GM12874 (cell line): ENCODE data around the gene SRGAP3.
A peak's percentile ranks its signal among the peaks of the same experiment; 100 is the strongest.

ENCODE experiments used
- CTCF ChIP-seq: IDR thresholded peaks from 2 replicates; pipeline ENCODE4 v1.5.1; 2011; ENCODE audit warnings: low read depth, mild to moderate bottlenecking, control low read depth, low read length, moderate library complexity; ENCODE audit not compliant: insufficient read depth

The SRGAP3 gene

DNA sequence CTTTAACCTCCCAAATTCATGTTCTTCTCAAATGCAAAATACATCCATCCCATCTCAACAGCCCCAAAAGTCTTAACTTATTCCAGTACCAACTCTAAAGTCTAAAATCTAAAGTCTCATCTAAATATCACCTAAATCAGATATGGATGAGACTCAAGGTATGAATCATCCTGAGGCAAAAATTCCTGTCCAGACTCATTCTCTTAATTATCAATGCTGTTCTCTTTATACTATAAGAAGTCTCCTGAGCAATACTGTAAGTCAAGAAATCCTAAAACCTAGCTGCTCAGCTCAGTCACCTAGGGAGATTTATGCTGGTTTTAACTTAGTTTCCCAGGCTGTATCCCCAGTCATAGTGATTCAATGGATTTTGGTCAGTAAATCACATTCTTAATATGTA is 297.3 kb downstream of the SRGAP3 start:
- no peak for TF ChIP-seq CTCF

- no peak for TF ChIP-seq CTCF
Observed at GRCh38 chr3:8945890-8946600, 303.4 kb downstream of the SRGAP3 start.

DNA sequence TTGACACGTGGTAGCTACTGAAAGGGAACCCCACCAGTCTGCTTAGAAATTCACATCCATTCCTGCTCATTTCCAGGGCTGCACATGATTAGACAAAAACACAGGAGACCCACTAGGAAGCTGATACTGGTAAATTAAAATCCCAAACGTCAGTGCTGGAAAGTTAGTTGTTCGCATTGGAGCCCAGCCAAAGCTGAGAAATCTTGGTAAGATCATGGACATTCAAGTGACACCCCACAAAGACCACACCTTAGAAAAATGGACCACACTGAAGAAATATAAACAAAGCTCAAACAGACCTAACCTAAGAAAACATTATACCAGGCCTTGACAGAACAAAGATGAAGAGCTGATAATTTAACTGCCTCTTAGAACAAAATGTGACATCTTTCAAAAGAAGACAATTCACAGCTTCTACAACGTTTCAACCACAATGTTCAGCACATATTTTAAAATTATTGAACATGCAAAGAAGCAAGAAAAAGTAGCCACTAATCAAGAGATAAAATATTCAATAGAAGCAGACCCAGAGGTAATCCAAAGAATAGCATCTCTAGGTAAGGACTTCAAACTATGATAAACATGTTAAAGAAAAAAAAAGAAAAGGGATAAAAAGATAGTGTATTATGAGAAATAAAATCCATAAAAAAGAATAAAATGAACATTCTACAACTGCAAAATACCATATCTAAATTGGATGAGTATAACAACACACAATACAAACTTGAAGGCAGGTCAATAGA is 306.5 kb downstream of the SRGAP3 start:
- TF ChIP-seq CTCF, result no peak

DNA sequence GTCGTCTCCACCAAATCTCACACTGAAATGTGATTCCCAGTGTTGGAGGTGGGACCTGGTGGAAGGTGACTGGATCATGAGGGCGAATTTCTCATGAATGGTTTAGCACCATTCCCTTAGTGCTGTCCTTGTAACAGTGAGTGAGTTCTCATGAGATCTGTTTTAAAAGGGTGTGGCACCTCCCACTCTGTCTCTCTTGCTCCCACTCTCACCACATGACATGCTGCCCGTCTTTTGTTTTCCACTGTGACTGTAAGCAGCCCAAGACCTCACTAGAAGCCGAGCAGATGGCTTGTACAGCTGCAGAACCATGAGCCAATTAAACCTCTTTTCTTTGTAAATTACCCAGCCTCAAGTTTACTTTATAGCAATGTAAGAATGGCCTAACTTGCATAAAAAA is 307.3 kb downstream of the SRGAP3 start:
- no peak for TF ChIP-seq CTCF

DNA sequence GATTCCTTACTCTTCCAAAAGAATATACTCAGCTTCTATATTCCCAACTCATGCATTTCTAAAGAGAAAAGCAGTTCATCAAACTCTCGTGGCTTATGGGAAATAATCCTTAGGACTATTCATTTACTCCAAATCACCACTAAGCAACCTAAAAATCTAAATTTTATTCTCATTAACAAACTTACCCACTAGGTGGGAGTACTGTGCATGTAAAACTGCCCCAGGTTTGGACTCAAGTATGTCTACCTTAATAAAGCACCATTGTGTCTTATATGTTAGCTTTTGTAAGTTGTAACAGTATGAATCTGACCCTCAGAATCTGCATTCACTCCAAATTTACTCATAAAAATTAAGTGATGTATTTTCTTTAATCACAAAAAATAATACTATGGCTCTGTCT is 311.4 kb downstream of the SRGAP3 start:
- peak; percentile 22; the same call in 1 of the 2 replicates for TF ChIP-seq CTCF

DNA sequence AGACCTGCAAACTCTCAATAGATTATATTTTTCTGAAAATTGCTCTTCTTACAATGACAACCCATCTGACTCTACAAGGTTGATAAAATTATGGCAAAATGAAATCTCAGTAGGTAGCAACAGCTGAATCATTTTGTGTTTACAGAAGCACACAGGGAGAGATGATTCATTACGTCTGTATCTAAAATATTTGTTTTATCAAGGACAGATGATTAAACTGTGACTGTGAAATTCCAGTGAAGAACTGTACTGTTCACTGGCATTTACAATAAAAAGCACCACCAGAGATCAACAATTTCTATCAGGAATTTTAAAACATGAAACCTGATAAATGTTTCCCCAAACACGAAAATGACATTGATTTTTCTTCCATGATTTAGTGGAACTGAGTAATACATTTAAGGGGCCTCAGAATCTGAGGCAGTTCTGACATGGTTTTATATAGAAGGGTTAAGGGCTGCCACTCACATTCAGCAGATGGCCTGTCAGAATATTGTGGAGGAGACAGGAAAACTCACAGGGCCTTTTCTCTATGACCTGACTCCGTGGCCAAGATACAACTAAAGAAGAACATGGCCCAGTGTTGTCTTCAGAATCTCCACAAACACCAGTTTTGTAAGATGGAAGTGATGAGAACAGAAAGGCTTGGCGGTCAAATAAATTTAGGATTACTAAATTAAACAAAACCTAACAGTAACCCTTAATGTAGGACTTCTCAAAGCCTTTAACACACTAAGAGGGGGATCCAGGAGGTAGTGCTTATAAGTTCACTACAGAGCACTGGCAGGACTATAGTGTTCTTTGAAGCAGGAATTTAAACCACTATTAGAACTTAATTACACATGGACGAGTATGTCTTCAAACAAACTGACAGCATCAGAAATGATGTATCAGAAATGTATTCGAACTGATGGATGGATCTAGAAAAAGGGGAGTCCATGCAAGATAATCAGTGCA is 312.1 kb downstream of the SRGAP3 start:
- TF ChIP-seq CTCF, result no peak

GRCh38 chr3:8932507-8932906 is 316.9 kb downstream of the SRGAP3 start:
- no peak for TF ChIP-seq CTCF
